NCI-H1105 treated with DMSO at 0.1 percent for 48 hours (cell line): ENCODE results near the gene NTF3.

Experiments used
- DNase-seq: peaks from one replicate; lab custom pipeline; 2025; lab: John Stamatoyannopoulos, UW

The NTF3 gene

GRCh38 chr12:5456906-5457305 lies 25.0 kb downstream of the NTF3 start:
- DNase-seq, result no peak

GRCh38 chr12:5458229-5459050 lies 26.5 kb downstream of the NTF3 start:
- DNase-seq, result no peak

GRCh38 chr12:5459051-5459782 lies 27.3 kb downstream of the NTF3 start:
- no peak for DNase-seq

DNA sequence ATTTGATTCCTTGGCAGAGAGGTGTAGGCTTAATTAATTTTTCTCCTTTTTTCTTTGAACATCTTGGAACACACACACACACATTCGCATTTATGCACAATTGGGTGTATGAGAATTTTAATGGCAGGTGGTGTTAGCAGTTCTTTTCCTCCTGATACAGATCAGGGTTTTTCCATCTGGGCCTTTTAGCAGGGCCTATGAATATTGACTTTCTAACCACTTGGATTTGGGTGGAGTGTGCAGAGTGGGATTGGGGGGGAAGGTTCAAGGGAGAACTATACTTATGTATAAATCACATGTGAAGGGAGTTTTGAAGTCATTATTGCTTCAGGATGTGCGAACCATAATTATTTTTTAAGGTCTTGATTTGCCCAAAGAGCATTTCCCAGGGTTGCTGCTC lies 28.9 kb downstream of the NTF3 start:
- no peak for DNase-seq

DNA sequence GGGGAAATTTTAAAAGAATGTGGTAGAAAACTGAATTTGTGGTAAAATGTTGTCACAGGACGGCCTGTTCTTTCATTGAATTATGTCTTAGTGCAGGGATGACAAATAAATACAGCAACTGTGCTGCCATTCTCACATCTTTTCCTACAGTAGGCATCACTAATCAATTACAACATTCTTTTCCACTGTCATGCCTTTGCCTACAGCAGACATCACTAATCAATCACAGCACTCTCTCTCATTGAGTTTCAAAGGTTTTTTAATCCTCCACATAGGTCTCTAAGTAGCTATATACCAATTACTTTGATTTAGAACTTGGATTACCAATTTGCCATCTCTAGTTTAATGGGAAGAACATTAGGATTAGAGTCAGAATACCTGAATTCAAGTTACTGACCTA lies 30.1 kb downstream of the NTF3 start:
- no peak for DNase-seq

GRCh38 chr12:5464096-5464495 lies 32.2 kb downstream of the NTF3 start:
- no peak for DNase-seq

DNA sequence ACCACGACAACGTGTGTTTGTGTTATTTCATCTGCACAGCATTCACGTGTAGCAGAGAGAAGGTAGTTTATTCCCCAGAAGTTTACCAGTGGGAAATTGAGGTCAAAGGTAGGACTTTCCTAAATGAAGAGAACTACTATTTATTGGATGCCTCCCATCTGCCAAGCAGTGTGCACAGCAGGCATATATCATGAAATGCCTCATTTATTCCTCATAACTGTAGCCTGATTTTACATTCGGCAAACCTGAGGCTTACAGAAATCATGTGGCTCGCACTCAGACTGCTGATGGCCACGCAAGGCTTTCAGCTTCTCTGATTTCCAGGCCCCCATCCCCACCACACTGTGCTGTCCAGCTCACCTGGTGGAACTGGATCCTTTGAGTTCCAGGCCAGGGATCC lies 33.5 kb downstream of the NTF3 start:
- DNase-seq, result no peak

DNA sequence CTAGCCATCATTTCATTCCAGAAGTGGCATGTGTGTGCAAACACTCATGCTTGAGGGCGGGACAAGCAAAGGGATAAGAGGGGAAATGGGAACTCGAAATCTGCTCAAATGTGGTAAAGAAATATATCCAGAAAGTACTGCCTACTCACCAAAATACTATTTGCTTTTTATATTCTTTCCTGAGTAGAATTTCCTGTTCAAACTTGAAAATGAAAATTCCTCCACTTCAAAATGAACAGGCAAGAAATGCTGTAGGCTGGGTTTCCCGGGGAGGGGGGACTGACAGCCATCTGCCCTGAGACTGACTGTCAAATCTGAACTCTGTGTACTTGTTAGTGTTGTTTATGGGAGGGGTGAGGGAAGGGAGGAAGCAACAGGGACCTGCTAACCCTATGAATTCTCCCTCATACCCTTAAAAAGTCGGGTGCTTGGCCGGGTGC lies 34.6 kb downstream of the NTF3 start:
- DNase-seq, result no peak

DNA sequence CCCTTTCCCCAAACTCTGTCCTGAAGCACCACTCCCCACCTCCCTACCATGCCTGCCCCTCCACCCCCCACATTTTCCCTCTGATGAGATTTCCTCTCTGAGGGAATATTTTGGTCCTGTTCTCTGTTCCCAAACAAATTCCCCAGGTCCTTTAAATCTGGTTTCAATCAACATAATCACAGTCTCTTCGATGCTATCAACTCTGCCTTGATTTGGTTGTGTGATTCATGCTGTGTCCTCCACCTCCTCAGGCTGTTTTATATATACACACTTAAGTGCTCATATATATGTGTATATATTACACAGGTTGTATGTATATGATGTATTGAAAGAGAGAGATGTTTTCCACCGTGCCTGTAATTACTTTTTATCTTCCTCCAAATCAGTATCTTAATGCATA lies 36.0 kb downstream of the NTF3 start:
- no peak for DNase-seq

DNA sequence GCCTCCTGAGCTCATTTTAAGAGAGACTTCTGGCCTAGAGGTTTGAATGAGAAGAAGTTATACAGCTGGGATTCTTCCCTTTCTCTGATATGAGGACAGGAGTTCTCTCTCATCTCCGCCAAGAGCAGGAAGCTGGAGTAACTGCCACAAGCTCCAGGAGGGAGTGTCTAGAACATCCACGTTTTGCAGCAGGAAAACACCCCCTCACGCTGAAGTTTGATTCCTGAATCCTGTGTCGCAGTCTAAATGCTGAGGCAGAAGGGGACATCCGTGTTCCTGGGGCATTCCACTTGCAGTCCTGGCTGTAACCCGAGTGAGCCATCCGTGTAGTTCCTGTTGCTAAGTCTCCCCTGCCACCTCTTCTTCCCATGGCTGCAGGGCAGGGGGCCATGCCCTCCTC lies 38.3 kb downstream of the NTF3 start:
- no peak for DNase-seq

DNA sequence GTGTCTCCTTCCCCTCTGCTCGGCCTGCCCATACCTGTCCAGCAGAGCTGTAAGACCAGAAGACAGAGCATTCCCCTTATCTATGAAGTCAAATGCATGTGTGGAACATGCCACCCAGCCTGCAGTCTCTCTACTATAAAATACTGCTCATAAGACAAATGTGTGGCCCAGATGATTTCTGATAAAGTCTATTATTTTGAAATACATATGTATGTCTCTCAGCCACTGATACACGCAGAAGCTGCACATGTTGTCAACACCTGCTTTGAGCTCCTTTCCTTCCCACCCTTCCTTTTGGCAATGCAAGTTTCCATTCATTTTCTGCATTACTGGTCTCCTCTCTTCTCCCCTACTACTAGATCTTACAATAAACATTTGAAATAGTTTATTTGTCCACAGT lies 38.8 kb downstream of the NTF3 start:
- DNase-seq, result no peak

DNA sequence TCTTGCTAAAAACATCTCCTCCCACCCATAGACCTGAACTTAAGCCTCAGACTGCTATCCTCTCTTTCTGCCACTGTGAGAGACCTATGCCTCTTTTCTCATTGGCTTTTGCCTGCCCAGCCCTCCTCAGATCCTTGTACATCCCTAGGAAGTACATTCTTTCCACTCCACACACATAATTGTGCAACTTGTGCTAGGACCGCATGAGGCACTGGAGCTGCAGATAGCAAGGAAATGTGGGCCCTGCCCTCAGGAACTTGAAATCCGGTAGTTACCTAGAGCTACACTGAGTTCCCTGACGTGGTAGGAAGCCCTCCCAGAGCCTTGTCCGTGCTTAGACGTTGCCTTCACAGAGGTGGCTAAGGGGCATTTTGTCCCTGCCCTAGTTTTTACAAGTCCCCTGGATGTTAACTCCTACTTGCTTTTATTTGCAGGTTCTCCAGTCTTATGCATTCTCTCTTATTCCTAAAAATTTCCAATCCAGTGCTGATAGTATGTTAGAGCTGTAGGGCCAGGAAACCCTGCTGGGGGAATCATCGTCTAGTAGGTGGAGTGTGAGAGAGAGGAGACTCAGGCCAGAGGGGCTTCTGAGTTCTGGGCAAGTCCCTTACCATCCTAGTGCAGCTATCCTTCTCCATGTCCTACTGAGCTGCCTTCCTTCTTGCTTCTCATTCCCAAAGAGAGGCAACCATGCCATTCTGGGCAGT lies 41.3 kb downstream of the NTF3 start:
- no peak for DNase-seq

DNA sequence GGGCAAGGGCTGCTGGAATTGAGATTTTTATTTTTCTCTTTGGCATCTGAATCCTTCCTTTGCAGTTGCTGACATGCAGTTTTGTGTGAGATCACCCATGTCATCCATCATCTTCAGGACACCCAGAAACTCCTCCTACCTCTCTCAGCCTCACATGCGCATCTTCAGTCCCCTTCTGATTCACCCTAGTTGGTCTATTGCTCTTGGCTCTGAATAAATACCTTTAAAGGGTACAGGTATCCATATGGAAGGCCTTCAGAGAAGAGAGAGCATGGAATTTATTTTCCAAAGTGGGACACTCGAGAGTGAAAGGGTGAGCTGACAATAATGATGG lies 41.8 kb downstream of the NTF3 start:
- DNase-seq, result no peak

GRCh38 chr12:5476356-5476755 lies 44.4 kb downstream of the NTF3 start:
- DNase-seq, result no peak

DNA sequence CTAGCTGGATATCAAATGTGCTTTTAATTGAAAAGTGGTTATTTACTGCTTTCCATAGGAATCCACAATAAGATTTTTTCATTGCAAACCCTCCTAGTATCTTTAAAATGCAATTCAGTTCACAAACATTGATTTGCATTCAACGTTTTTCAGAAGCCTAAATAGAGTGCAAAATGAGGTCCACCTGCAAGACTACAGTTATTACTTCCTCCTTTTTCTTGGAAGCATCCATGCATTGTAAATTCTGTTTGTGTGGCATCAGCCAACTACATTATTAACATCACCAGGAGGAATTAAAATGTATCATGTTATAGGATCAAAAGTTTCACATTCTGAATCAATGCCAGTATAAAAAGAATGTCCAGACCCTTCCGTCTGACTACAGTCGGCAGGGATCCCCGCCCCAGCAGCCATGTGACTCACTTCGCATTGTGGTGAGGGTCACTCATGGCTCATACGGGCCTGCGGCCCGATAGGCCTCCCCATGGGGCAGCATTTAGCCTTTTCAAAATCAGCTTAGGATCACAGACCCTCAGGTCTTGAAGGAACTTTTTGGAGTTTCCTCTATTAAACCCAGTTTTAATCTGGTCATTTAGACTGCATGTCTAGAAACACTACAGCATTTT lies 46.3 kb downstream of the NTF3 start:
- DNase-seq, result no peak

DNA sequence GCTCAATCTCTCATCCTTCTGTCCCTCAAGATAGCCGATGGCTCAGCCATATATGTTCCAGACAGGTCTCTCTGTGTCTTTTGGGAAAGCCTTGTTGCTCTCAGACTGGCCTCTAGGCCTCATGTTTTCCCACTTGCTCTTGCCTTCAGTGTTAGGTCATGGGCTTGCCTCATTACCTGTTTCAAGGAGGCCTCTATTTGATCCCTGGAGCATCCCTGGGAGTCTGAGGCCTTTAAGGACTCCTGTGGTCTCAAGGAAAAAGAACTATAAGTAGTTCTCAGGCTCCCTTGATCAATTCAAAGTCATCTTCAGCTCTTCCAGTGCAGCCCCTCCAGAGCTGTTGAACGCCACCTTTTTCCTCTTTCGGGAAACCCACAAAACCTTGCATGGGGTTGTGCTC lies 47.9 kb downstream of the NTF3 start:
- DNase-seq, result no peak

DNA sequence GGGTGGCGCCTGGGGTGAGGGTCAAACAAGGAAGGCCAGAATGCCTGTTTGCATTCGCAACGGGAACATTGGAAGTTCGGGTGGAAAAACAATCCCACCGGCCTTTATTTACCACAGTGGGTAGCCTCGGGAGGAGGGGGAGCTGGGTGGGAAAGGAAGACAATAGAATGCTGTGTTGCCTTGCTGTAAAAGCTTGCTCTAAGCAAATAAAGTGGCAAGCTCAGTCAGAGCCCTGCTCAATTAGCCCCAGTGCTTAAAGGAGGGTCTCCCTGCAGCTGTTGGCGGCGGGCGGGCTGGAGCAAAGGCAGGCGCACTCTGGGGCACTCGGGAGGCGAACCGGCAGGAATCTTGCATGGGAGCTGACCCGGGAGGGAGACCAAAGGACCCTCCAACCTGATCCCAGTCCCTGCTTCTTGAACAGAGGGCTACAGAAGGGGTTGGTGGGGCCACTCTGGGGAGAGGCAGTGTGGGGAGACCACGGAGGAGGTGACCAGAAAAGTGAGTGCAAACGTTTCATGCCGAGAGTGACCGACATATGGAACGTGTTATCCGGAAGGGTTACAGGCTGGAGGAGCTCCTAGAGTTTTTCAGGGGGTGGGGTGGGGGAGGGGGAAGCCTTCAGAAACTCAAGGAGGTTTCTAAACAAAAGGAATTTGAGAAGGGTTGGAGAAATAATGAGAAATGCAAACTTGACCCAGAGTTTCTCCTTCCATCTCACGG lies 48.5 kb downstream of the NTF3 start:
- peak; percentile 89 for DNase-seq

DNA sequence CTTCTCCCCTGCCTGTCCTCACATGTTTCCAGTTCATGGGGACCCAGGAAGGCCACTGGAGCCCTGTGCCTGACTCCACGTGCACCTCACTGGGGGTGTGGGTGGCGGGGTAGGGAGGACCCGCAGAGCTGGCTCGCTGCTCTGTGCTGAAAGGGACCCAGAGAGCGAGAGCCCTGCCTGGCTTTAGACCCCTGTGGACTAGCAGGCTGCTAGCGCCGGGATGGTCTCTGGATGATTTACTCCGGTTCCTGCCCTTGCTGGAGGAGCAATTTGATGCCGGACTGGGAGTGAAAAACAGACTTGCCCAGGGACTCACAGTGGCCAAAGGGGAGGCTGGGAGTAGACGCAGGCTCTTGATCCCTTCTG lies 49.0 kb downstream of the NTF3 start:
- DNase-seq, result no peak

DNA sequence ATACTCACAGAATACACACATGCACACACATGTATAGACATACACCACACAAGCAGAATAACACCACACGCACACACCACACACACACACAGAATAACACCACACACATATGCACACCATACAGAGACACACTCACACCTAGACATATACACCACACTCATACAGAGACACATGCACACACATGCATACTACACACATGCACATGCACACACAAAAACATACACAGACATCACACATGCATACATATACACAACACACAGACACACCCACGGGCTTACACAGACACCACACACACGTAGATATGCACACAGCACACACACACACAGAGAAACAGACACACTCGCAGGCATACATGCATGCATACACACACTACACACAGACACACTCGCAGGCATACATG lies 49.7 kb downstream of the NTF3 start:
- DNase-seq, result no peak

GRCh38 chr12:5484426-5484825 lies 52.5 kb downstream of the NTF3 start:
- no peak for DNase-seq

DNA sequence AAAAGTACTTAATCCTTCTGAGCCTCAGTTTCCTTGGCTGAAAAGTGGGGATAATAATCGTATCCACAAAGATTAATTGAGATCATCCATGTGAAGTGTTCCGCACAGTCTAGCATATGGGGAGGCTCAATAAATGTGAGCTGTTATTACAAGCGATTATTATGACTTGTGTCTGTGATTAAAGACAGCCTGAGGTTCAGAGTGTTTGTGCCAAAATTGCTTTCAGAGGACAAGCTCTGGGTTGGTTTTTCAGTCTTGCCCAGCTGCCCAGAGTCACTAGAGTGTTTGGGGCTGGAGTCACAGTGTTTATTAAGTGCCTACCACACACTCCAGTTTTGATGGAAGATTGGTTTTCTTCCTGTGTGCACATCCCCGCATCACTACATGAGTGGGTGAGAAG lies 53.5 kb downstream of the NTF3 start:
- DNase-seq, result no peak

DNA sequence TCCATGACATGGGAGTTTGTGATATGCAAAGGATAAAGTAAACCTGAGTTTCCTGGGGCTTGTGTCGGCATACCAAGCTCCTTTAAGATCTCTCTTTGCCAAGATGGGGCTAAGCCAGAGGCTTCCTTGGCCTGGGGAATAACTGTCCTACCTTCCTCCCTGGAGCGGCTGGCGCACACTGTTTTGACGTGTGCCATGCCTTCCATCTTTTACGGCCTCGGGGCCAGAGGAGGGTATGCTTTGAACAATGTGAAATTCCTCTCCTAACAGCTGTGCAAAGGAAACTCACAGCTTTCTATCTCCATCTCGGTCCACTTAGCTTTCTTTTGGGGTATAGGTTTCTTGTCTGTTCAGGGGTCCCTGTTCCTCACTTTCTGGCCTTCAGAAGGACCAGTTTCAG lies 55.2 kb downstream of the NTF3 start:
- no peak for DNase-seq
